HepG2 (cell line): ENCODE results near the gene ABAT. TPM values are rescaled to one million over a fixed set of nuclear protein-coding genes. Genes with fewer than 3 reads are reported as not detected.

ENCODE experiments used
- ATAC-seq: fragments of 200-7000 bp; cut with Tn5 transposase; 3 replicates; pipeline ENCODE4 v1.9.1; 2020; ENCODE audit warnings: mild to moderate bottlenecking, moderate library complexity
- BruUV-seq: library from RNA; stranded (reverse); fragments of 400-500 nt; replicated peaks from 2 replicates; lab custom pipeline; 2021; lab: Mats Ljungman, UMichigan
- CTCF ChIA-PET: fragments of 300-600 bp; formaldehyde crosslinking; extraction: SDS; loops from one replicate; lab custom pipeline; 2021; ENCODE audit warnings: low total read pairs, inconsistent platforms, low intra/inter-chr PET ratio; lab: Yijun Ruan, JAX
- POLR2A ChIA-PET: fragments of 350-600 bp; sonication (Branson Sonifier 250); formaldehyde crosslinking; loops from one replicate; lab custom pipeline; 2020; ENCODE audit warnings: antibody characterized with exemption, inconsistent platforms; lab: Yijun Ruan, JAX
- DNase-seq: peaks from one replicate; pipeline ENCODE4 v3.0.0-alpha.2; 2015; ENCODE audit warnings: low spot score
- FAIRE-seq: peaks from 3 replicates; lab custom pipeline; 2011; peaks lifted over from hg19 to GRCh38; lab: Jason Lieb, UNC
- H2AFZ ChIP-seq: one replicate; pipeline ENCODE4 v1.6.1; 2011; ENCODE audit warnings: low read length, inconsistent platforms
- H3K27ac ChIP-seq: fragments of 300-600 bp; 3 replicates; pipeline ENCODE4 v1.8.0; 2011; ENCODE audit warnings: mixed run types, mild to moderate bottlenecking, mixed read lengths, low read length, inconsistent platforms; ENCODE audit not compliant: insufficient read depth; ENCODE audit errors: extremely low read length
- H3K27me3 ChIP-seq, 2 experiments: fragments of 200-600 bp in 1 of 2; 2 replicates in 1 of 2; 3 replicates in 1 of 2; pipeline versions ENCODE4 v1.6.0 to v1.8.0; 2011; ENCODE audit warnings: low read length in 2 of 2, mild to moderate bottlenecking in 2 of 2, moderate library complexity in 2 of 2, inconsistent platforms in 1 of 2; ENCODE audit not compliant: insufficient read depth in 2 of 2, control insufficient read depth in 1 of 2
- H3K36me3 ChIP-seq, 2 experiments: fragments of 200-600 bp in 1 of 2; replicated peaks in 1 of 2; 2 replicates in 1 of 2; 3 replicates in 1 of 2; pipeline versions ENCODE4 v1.5.1 to v1.8.0; 2011; ENCODE audit warnings: low read length in 2 of 2, inconsistent platforms in 1 of 2; ENCODE audit not compliant: insufficient read depth in 2 of 2, control insufficient read depth in 1 of 2
- H3K4me1 ChIP-seq: 2 replicates; pipeline ENCODE4 v1.5.1; 2012; ENCODE audit warnings: low read length, inconsistent platforms; ENCODE audit not compliant: insufficient read depth
- H3K4me2 ChIP-seq: 2 replicates; pipeline ENCODE4 v1.6.0; 2011; ENCODE audit warnings: low read depth, low read length, inconsistent platforms
- H3K4me3 ChIP-seq, 3 experiments: fragments of 200-600 bp in 1 of 3; sonication (generic), shearing (Covaris generic) in 1 of 3; replicated peaks in 1 of 3; 2 replicates each; pipeline ENCODE4 v1.5.1; 2011 to 2016; ENCODE audit warnings: low read length in 3 of 3, inconsistent platforms in 2 of 3, low read depth in 2 of 3, mild to moderate bottlenecking in 2 of 3, control low read depth in 1 of 3, mixed read lengths in 1 of 3; ENCODE audit not compliant: insufficient read depth in 1 of 3
- H3K79me2 ChIP-seq: one replicate; pipeline ENCODE4 v1.6.1; 2011; ENCODE audit warnings: low read length, inconsistent platforms; ENCODE audit not compliant: insufficient read depth
- H3K9ac ChIP-seq: 2 replicates; pipeline ENCODE4 v1.6.0; 2011; ENCODE audit warnings: mild to moderate bottlenecking, low read depth, low read length, inconsistent platforms; ENCODE audit not compliant: insufficient read depth
- H3K9me3 ChIP-seq: 2 replicates; pipeline ENCODE4 v1.5.1; 2012; ENCODE audit warnings: mild to moderate bottlenecking, low read length
- H4K20me1 ChIP-seq: 2 replicates; pipeline ENCODE4 v1.6.0; 2011; ENCODE audit warnings: inconsistent platforms, mild to moderate bottlenecking, low read length, moderate library complexity; ENCODE audit not compliant: insufficient read depth
- ASH2L ChIP-seq: fragments of 300-600, 200-600 bp; sonication (generic); IDR thresholded peaks from 2 replicates; pipeline ENCODE4 v1.7.0; 2017; ENCODE audit warnings: low read depth, mild to moderate bottlenecking, moderate library complexity, mixed read lengths, low read length; ENCODE audit not compliant: insufficient read length
- ATF4 ChIP-seq, 2 experiments: fragments of 450-650 bp in 1 of 2; sonication (generic) in 1 of 2; formaldehyde crosslinking; IDR thresholded peaks; 2 replicates each; pipeline versions ENCODE4 v1.5.0 to v1.8.0; 2020 to 2022; ENCODE audit warnings: mild to moderate bottlenecking in 1 of 2, missing genetic modification reagents in 1 of 2
- ATF6 ChIP-seq: sonication (generic); formaldehyde crosslinking; conservative IDR thresholded peaks from 2 replicates; pipeline ENCODE4 v1.4.0; 2020; ENCODE audit warnings: missing genetic modification reagents
- BCL6 ChIP-seq: IDR thresholded peaks from 2 replicates; pipeline ENCODE4 v1.6.1; 2016; ENCODE audit warnings: missing genetic modification reagents, missing compliant biosample characterization
- ETV5 ChIP-seq: IDR thresholded peaks from 2 replicates; pipeline ENCODE4 v1.6.1; 2018; ENCODE audit warnings: missing biosample characterization, missing genetic modification reagents, inconsistent platforms, borderline replicate concordance
- FOXP1 ChIP-seq, 2 experiments: fragments of 450-650 bp in 1 of 2; IDR thresholded peaks; 2 replicates each; pipeline ENCODE4 v1.6.1; 2017 to 2018; ENCODE audit warnings: antibody characterized with exemption in 1 of 2
- HNRNPLL ChIP-seq: fragments of 200-400 bp; formaldehyde crosslinking; IDR thresholded peaks from 2 replicates; pipeline ENCODE4 v1.6.1; 2017; ENCODE audit warnings: mild to moderate bottlenecking, low read depth, low read length; ENCODE audit not compliant: poor library complexity, severe bottlenecking
- KMT2B ChIP-seq: IDR thresholded peaks from 2 replicates; pipeline ENCODE4 v1.6.1; 2016; ENCODE audit warnings: missing genetic modification reagents, missing compliant biosample characterization
- MEIS2 ChIP-seq: sonication (generic); formaldehyde crosslinking; IDR thresholded peaks from 2 replicates; pipeline ENCODE4 v1.9.0; 2021; ENCODE audit warnings: mild to moderate bottlenecking, missing genetic modification reagents
- NR2F6 ChIP-seq, 2 experiments: IDR thresholded peaks; 2 replicates each; pipeline ENCODE4 v1.6.1; 2016; ENCODE audit warnings: antibody characterized with exemption in 1 of 2, mild to moderate bottlenecking in 1 of 2
- PCBP2 ChIP-seq: fragments of 200-400 bp; formaldehyde crosslinking; optimal IDR thresholded peaks from 2 replicates; pipeline ENCODE3; 2018; ENCODE audit warnings: low read length, low read depth; ENCODE audit not compliant: poor library complexity, severe bottlenecking
- RBM22 ChIP-seq: fragments of 200-400 bp; formaldehyde crosslinking; optimal IDR thresholded peaks from 2 replicates; pipeline ENCODE3; 2017; ENCODE audit warnings: mild to moderate bottlenecking, low read length, moderate library complexity
- SMAD9 ChIP-seq: sonication (generic); formaldehyde crosslinking; IDR thresholded peaks from 2 replicates; pipeline ENCODE4 v1.5.1; 2020; ENCODE audit warnings: mild to moderate bottlenecking, missing genetic modification reagents
- SP1 ChIP-seq, 2 experiments: fragments of 450-650 bp in 1 of 2; sonication (generic) in 1 of 2; formaldehyde crosslinking in 1 of 2; IDR thresholded peaks; 2 replicates each; pipeline versions ENCODE4 v1.4.0 to v1.6.1; 2016 to 2020; ENCODE audit warnings: missing genetic modification reagents in 1 of 2
- ZFP41 ChIP-seq: sonication (generic); formaldehyde crosslinking; IDR thresholded peaks from 2 replicates; pipeline ENCODE4 v1.4.0; 2020; ENCODE audit warnings: mild to moderate bottlenecking, missing genetic modification reagents, borderline replicate concordance
- ZIK1 ChIP-seq: sonication (generic); formaldehyde crosslinking; IDR thresholded peaks from 2 replicates; pipeline ENCODE4 v1.5.0; 2020; ENCODE audit warnings: mild to moderate bottlenecking, low read depth, missing genetic modification reagents, borderline replicate concordance
- ZNF136 ChIP-seq: sonication (generic); formaldehyde crosslinking; IDR thresholded peaks from 2 replicates; pipeline ENCODE4 v1.8.1; 2022; ENCODE audit warnings: low read depth, mild to moderate bottlenecking, moderate library complexity, missing genetic modification reagents
- ZNF17 ChIP-seq: sonication (generic); formaldehyde crosslinking; IDR thresholded peaks from 2 replicates; pipeline ENCODE4 v1.5.0; 2020; ENCODE audit warnings: mild to moderate bottlenecking, missing genetic modification reagents
- ZNF253 ChIP-seq: sonication (generic); formaldehyde crosslinking; IDR thresholded peaks from 2 replicates; pipeline ENCODE4 v1.8.0; 2022; ENCODE audit warnings: mild to moderate bottlenecking, missing genetic modification reagents, borderline replicate concordance
- ZNF296 ChIP-seq: sonication (generic); formaldehyde crosslinking; conservative IDR thresholded peaks from 2 replicates; pipeline ENCODE4 v1.5.0; 2020; ENCODE audit warnings: mild to moderate bottlenecking, missing genetic modification reagents
- ZNF543 ChIP-seq: sonication (generic); formaldehyde crosslinking; IDR thresholded peaks from 2 replicates; pipeline ENCODE4 v1.4.0; 2020; ENCODE audit warnings: mild to moderate bottlenecking, missing genetic modification reagents
- ZNF720 ChIP-seq: sonication (generic); formaldehyde crosslinking; IDR thresholded peaks from 2 replicates; pipeline ENCODE4 v1.4.0; 2020; ENCODE audit warnings: missing genetic modification reagents
- ZNF746 ChIP-seq: sonication (generic); formaldehyde crosslinking; IDR thresholded peaks from 2 replicates; pipeline ENCODE4 v1.8.0; 2022; ENCODE audit warnings: mild to moderate bottlenecking, missing genetic modification reagents
- ZNF766 ChIP-seq: sonication (generic); formaldehyde crosslinking; IDR thresholded peaks from 2 replicates; pipeline ENCODE4 v1.5.0; 2020; ENCODE audit warnings: missing genetic modification reagents, borderline replicate concordance
- WGBS: methylation state at CpG from one replicate; pipeline ENCODE4 v1.1.6; 2017; ENCODE audit warnings: low lambda C conversion rate; 5-methylcytosine and 5-hydroxymethylcytosine counted together
- in situ Hi-C: cut with HindIII; loops from 2 replicates; pipeline ENCODE4 v1.10.0; 2017; ENCODE audit warnings: low pct_unique_long_range_greater_than_20kb; ENCODE audit not compliant: extremely low pct_ligation_motif_present
- intact Hi-C: fragments of 100-400 bp; cut with micrococcal nuclease; formaldehyde crosslinking; loops from one replicate; pipeline ENCODE4 v1.10.0; 2022; ENCODE audit not compliant: unreplicated experiment
- polyA plus RNA-seq, 8 experiments: library from polyadenylated mRNA; depleted of rRNA in 3 of 8; stranded (reverse) in 7 of 8; unstranded in 1 of 8; fragments of >200 nt; fragmentation: Illumina TruSeq in 4 of 8; extraction: Trizol in 4 of 8; gene quantifications; 2 replicates each; pipeline versions ENCODE4 v1.2.1 to v1.2.3, GENCODE V29; 2011 to 2016; ENCODE audit warnings: low read depth in 4 of 8, missing spikeins in 1 of 8, mixed read lengths in 1 of 8; ENCODE audit not compliant: insufficient read depth in 1 of 8
- total RNA-seq, 5 experiments: library from RNA; depleted of rRNA; stranded (reverse); fragments of >200 nt; fragmentation: Illumina TruSeq; extraction: Trizol; gene quantifications; 2 replicates each; pipeline ENCODE4 v1.2.3, GENCODE V29; 2016; ENCODE audit warnings: low read depth in 1 of 5

Gene ABAT
- total and polyA plus RNA-seq, 2 of the 13 experiments (the other 11 are each of a cell fraction or from before 2014, with no cell fraction given), result 47.6 to 97.3 TPM

DNA sequence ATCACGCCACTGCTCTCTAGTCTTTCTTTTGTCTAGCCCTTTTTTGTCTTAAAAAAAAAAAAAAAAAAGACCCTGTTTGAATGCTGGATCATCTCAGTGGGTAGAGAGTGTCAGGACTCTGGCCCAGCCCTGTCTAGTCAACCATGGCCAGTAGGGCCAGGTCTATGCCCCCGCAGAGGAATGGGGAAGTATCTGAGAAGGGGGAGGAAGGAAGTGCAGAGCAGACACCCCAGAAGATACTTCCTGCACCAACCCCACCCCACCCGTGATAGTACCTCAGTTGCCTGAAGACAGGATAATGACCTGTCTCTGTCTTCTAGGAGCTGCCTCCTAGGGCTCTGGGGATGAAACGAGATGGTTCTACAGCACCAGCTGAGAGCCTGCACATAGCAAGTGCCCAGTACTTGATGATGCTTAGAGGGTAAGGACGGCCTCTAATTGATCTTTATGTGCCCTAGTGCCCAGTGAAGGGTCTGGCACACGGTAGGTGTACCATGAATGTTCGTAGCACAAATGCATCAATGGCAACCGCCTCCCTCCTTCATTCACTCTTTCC, 55.4 kb downstream of the ABAT start:
- Histone ChIP-seq H4K20me1 (no peaks in the 10 kb centered on the region), H3K4me3 (no peak overlapping the region), H2AFZ (no peak overlapping the region), H3K9ac (no peak overlapping the region), H3K4me2 (no peak overlapping the region), H3K27me3 (no peaks in the 10 kb centered on the region), H3K79me2 (peaks cover 2% of the 10 kb centered on the region), H3K9me3 (no peaks in the 10 kb centered on the region), H3K36me3 (peaks cover 0 to 2% of the 10 kb centered on the region in 2 experiments; a peak in 2 of 5 replicates), H3K4me1 (peaks cover 41% of the 10 kb centered on the region), H3K27ac (no peak overlapping the region)
- ATAC-seq (peak; percentile 9; the same call in 2 of the 3 replicates), DNase-seq (no peak), FAIRE-seq (no peak)
- ChIA-PET CTCF (no interaction called here), POLR2A (interaction anchor here (0.7 kb wide), 1 partner anchor 10 kb away, joined by 3 read pairs; no protein-coding TSS in a partner anchor)
- intact Hi-C loops, result no loop called here
- BruUV-seq, result no TSS peak
- in situ Hi-C loops, result no loop called here
- 97% methylated on average over 8 of the region's 8 CpGs for WGBS
- TF ChIP-seq ZFP41 (no peak), ZNF253 (CRISPR knock-in tag) (no peak), MEIS2 (CRISPR knock-in tag) (0 out of 2 replicates have a peak, but pooled peaks have one; percentile 10), ATF6 (no peak), ASH2L (no peak), ZNF766 (CRISPR knock-in tag) (no peak), FOXP1 (IDR thresholded peaks at IDR 0.05) (no peak), FOXP1 (CRISPR knock-in tag; IDR thresholded peaks at IDR 0.05) (no peak), ZNF17 (CRISPR knock-in tag) (no peak), RBM22 (no peak), ETV5 (CRISPR knock-in tag) (no peak), ZNF296 (CRISPR knock-in tag) (0 out of 2 replicates have a peak, but pooled peaks have one; percentile 67), ZNF720 (CRISPR knock-in tag) (no peak), ZNF746 (CRISPR knock-in tag) (no peak), SP1 (IDR thresholded peaks at IDR 0.05) (no peak), SP1 (CRISPR knock-in tag; IDR thresholded peaks at IDR 0.05) (no peak), NR2F6 (IDR thresholded peaks at IDR 0.05) (no peak), NR2F6 (CRISPR knock-in tag; IDR thresholded peaks at IDR 0.05) (no peak), PCBP2 (no peak), ATF4 (CRISPR knock-in tag; IDR thresholded peaks at IDR 0.05) (no peak), ZNF543 (no peak), BCL6 (CRISPR knock-in tag) (no peak), SMAD9 (CRISPR knock-in tag) (no peak), HNRNPLL (no peak), ZNF136 (CRISPR knock-in tag) (no peak), KMT2B (CRISPR knock-in tag) (no peak), ZIK1 (CRISPR knock-in tag) (no peak)
